K562 (cell line): ENCODE data around the gene HJV. TPM values are rescaled to one million over a fixed set of nuclear protein-coding genes. Genes with fewer than 3 reads are reported as not detected.
A peak's percentile ranks its signal among the peaks of the same experiment; 100 is the strongest.
"Not testable (repeated sequence)": the region's sequence is repeated elsewhere in the genome, so short reads cannot be mapped to it uniquely, and the experiment has no call there.

Source experiments
- ARID1B ChIP-seq: fragments of 450-650 bp; IDR thresholded peaks from 2 replicates; pipeline ENCODE4 v1.6.1; 2016; ENCODE audit warnings: antibody characterized with exemption, mild to moderate bottlenecking, inconsistent platforms
- ATF7 ChIP-seq: fragments of 450-650 bp; IDR thresholded peaks from 2 replicates; pipeline ENCODE4 v1.7.1; 2014; ENCODE audit warnings: mild to moderate bottlenecking, moderate library complexity
- BCL6 ChIP-seq: fragments of 250-450 bp; sonication (Bioruptor Pico); IDR thresholded peaks from 2 replicates; pipeline ENCODE4 v1.4.0; 2020
- BHLHE40 ChIP-seq: IDR thresholded peaks from 2 replicates; pipeline ENCODE4 v1.6.1; 2011; ENCODE audit warnings: low read length, improper control_type of control experiment
- CREBBP ChIP-seq: IDR thresholded peaks from one replicate; pipeline ENCODE4 v1.6.1; 2012; ENCODE audit warnings: low read depth, mild to moderate bottlenecking, control low read depth, inconsistent platforms, low read length
- DPF2 ChIP-seq: fragments of 450-650 bp; IDR thresholded peaks from 2 replicates; pipeline ENCODE4 v1.6.1; 2016
- E2F6 ChIP-seq, 2 experiments: IDR thresholded peaks; 2 replicates each; pipeline ENCODE4 v1.6.1; 2011; ENCODE audit warnings: borderline replicate concordance in 1 of 2, control low read depth in 1 of 2, low read depth in 1 of 2, low read length in 1 of 2, mild to moderate bottlenecking in 1 of 2, mixed read lengths in 1 of 2, moderate library complexity in 1 of 2; ENCODE audit not compliant: insufficient read depth in 1 of 2, insufficient read length in 1 of 2, poor library complexity in 1 of 2, severe bottlenecking in 1 of 2; ENCODE audit errors: extremely low read depth in 1 of 2
- KDM1A ChIP-seq, 2 experiments: fragments of 450-650 bp; IDR thresholded peaks; 2 replicates each; pipeline ENCODE4 v1.6.1; 2016; ENCODE audit warnings: mild to moderate bottlenecking in 2 of 2
- NR2F6 ChIP-seq: fragments of 450-650 bp; formaldehyde crosslinking; IDR thresholded peaks from 2 replicates; pipeline ENCODE4 v1.4.0; 2020; ENCODE audit warnings: mild to moderate bottlenecking
- NR4A1 ChIP-seq, 2 experiments: fragments of 250-450 bp in 1 of 2; fragments of 450-650 bp in 1 of 2; sonication (Bioruptor Pico) in 1 of 2; IDR thresholded peaks; 2 replicates each; pipeline versions ENCODE4 v1.4.0 to v1.6.1; 2016 to 2020; ENCODE audit warnings: mild to moderate bottlenecking in 2 of 2, missing compliant biosample characterization in 1 of 2, missing genetic modification characterization in 1 of 2, moderate library complexity in 1 of 2
- NUFIP1 ChIP-seq: fragments of 450-650 bp; IDR thresholded peaks from 2 replicates; pipeline ENCODE4 v1.6.1; 2018; ENCODE audit not compliant: partially characterized antibody
- PML ChIP-seq: IDR thresholded peaks from 2 replicates; pipeline ENCODE4 v1.6.1; 2012; ENCODE audit warnings: low read length, inconsistent platforms
- RAD51 ChIP-seq: fragments of 450-650 bp; IDR thresholded peaks from 2 replicates; pipeline ENCODE4 v1.7.1; 2016; ENCODE audit warnings: low read depth, mild to moderate bottlenecking, borderline replicate concordance
- SETDB1 ChIP-seq: IDR thresholded peaks from one replicate; pipeline ENCODE4 v1.6.1; 2012; ENCODE audit warnings: low read length, control low read depth, inconsistent platforms
- SMAD1 ChIP-seq: fragments of 150-350 bp; IDR thresholded peaks from 2 replicates; pipeline ENCODE4 v1.6.1; 2014; ENCODE audit warnings: low read length, low read depth; ENCODE audit not compliant: partially characterized antibody
- SP2 ChIP-seq: IDR thresholded peaks from 2 replicates; pipeline ENCODE4 v1.6.1; 2011; ENCODE audit warnings: mild to moderate bottlenecking, low read depth, low read length, moderate library complexity; ENCODE audit not compliant: poor library complexity, severe bottlenecking; ENCODE audit errors: extremely low read depth
- TCF7 ChIP-seq: sonication (generic); IDR thresholded peaks from 2 replicates; pipeline ENCODE4 v1.6.1; 2016; ENCODE audit warnings: antibody characterized with exemption, borderline replicate concordance
- TCFL5 ChIP-seq: fragments of 250-450 bp; sonication (Bioruptor Pico); conservative IDR thresholded peaks from 2 replicates; pipeline ENCODE4 v1.6.1; 2021; ENCODE audit warnings: mild to moderate bottlenecking, moderate library complexity, matching md5 sums
- ZBTB33 ChIP-seq: sonication (generic); formaldehyde crosslinking; IDR thresholded peaks from 2 replicates; pipeline ENCODE4 v1.8.1; 2023; ENCODE audit warnings: mild to moderate bottlenecking, missing genetic modification reagents
- ZBTB8A ChIP-seq: fragments of 450-650 bp; IDR thresholded peaks from 2 replicates; pipeline ENCODE4 v1.6.1; 2018; ENCODE audit warnings: mild to moderate bottlenecking, moderate library complexity; ENCODE audit not compliant: partially characterized antibody
- ZNF316 ChIP-seq: fragments of 450-650 bp; IDR thresholded peaks from 2 replicates; pipeline ENCODE4 v1.6.1; 2016
- ZNF324 ChIP-seq: fragments of 250-450 bp; sonication (Bioruptor Pico); IDR thresholded peaks from 2 replicates; pipeline ENCODE4 v1.4.0; 2020; ENCODE audit warnings: mild to moderate bottlenecking
- ZNF347 ChIP-seq: fragments of 450-650 bp; formaldehyde crosslinking; IDR thresholded peaks from 2 replicates; pipeline ENCODE4 v1.4.0; 2020; ENCODE audit warnings: low read depth, mild to moderate bottlenecking, moderate library complexity
- ZNF57 ChIP-seq: fragments of 450-650 bp; formaldehyde crosslinking; IDR thresholded peaks from 2 replicates; pipeline ENCODE4 v1.4.0; 2020; ENCODE audit warnings: mild to moderate bottlenecking, moderate library complexity
- ZNF77 ChIP-seq: fragments of 250-450 bp; sonication (Bioruptor Pico); IDR thresholded peaks from 2 replicates; pipeline ENCODE4 v1.5.0; 2020
- polyA plus RNA-seq, 8 experiments: library from polyadenylated mRNA; depleted of rRNA in 4 of 8; stranded (reverse) in 5 of 8; unstranded in 3 of 8; fragments of >200 nt; fragmentation: Nextera tagmentation in 2 of 8; fragmentation: Illumina TruSeq in 1 of 8; extraction: Ambion mirVana in 2 of 8; extraction: Trizol in 1 of 8; gene quantifications; 2 replicates each; pipeline versions ENCODE4 v1.2.1 to v1.2.3, GENCODE V29; 2011 to 2014; ENCODE audit warnings: inconsistent platforms in 1 of 8, missing spikeins in 1 of 8
- total RNA-seq, 7 experiments: library from RNA; depleted of rRNA in 6 of 7; stranded (reverse); fragments of >200 nt in 6 of 7; fragmentation: Illumina TruSeq in 2 of 7; extraction: Trizol in 2 of 7; gene quantifications; 2 replicates each; pipeline versions ENCODE4 v1.2.1 to v1.2.3, GENCODE V29; 2011 to 2021; ENCODE audit warnings: low replicate concordance in 1 of 7
- TF ChIP-seq, protein P1 (sequence below): sonication (generic); formaldehyde crosslinking; IDR thresholded peaks from 2 replicates; pipeline ENCODE4 v1.8.0; 2022; ENCODE audit warnings: missing genetic modification reagents, mild to moderate bottlenecking, moderate library complexity, borderline replicate concordance

HJV gene
- total and polyA plus RNA-seq, 9 of the 15 experiments (the other 6 are each of a cell fraction or from before 2014, with no cell fraction given), result 1.0 to 6.6 (median 2.4) TPM

DNA sequence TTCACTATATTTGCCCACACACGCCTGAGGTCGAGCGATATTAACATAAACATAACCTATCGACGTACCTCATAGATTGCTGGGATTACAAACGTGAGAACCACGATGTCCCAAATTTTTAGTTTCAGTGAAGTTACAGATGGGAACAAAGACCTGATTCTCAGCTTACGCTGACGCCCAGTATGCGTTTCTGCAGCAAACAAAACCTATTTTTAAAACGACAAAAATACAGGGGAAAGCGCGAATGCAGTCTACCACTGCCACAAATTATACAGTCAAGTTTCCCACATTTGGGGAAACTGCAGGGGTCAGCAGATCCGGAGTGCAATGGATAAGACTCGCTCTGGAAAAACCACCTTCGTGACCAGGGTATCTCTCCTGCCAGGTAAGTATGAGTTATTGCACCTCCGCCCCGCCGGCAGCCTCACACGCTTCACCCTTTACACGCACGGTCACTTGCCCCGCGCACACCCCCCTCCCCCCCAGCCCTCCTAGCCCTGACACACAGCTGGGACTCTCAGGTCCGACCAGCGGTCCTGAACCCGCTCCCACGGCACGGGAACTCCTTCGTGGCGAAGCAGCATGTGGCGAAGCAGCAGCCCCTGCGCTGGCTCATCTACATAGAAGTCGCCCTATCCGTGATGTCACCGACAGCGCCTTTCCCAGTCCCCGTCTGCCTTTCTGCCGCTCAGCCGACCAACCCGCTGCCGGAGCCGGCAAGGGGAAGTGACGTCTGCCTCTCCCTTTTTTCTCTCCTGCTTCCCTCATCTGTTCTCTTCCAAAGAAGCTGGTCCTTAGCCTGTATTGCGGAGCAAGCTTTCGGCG, 30.5 kb upstream of the HJV start (continued):
- peak; percentile 23; the same call in 1 of the 2 replicates for TF ChIP-seq ZBTB33
- peak; percentile 74; the same call in 1 of the 2 replicates for TF ChIP-seq TCF7
- TF ChIP-seq KDM1A (IDR thresholded peaks at IDR 0.05), result peak; percentile 71 to 77; a peak in 3 of 4 replicates
- TF ChIP-seq BHLHE40, result peak; percentile 85
- TF ChIP-seq SP2, result peak; percentile 16
- TF ChIP-seq CREBBP, result peak; percentile 54
- TF ChIP-seq DPF2, result peak; percentile 83
- peak; percentile 91 for TF ChIP-seq ZNF57 (CRISPR knock-in tag)
- peak; percentile 88 for TF ChIP-seq ZBTB8A
- TF ChIP-seq SMAD1, result peak; percentile 100
- TF ChIP-seq TCFL5 (CRISPR knock-in tag), result 0 out of 2 replicates have a peak, but pooled peaks have one; percentile 9
- peak; percentile 99 for TF ChIP-seq ZNF316
- TF ChIP-seq ZNF347 (CRISPR knock-in tag), result peak; percentile 90; the same call in 1 of the 2 replicates
- peak in 1 of 2 experiments; percentile 62 for TF ChIP-seq E2F6 (IDR thresholded peaks at IDR 0.05; ENCODE audit: borderline replicate concordance in 1 of 2, extremely low read depth in 1 of 2, insufficient read depth in 1 of 2, insufficient read length in 1 of 2, low read depth in 1 of 2, low read length in 1 of 2, poor library complexity in 1 of 2, severe bottlenecking in 1 of 2)
- peak; percentile 54 for TF ChIP-seq SETDB1
- TF ChIP-seq, protein P1, sequence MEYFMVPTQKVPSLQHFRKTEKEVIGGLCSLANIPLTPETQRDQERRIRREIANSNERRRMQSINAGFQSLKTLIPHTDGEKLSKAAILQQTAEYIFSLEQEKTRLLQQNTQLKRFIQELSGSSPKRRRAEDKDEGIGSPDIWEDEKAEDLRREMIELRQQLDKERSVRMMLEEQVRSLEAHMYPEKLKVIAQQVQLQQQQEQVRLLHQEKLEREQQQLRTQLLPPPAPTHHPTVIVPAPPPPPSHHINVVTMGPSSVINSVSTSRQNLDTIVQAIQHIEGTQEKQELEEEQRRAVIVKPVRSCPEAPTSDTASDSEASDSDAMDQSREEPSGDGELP, result peak; percentile 38
- peak; percentile 75 for TF ChIP-seq ARID1B
- TF ChIP-seq PML, result peak; percentile 100
- TF ChIP-seq NR2F6 (CRISPR knock-in tag), result peak; percentile 93; the same call in 1 of the 2 replicates
- peak; percentile 97 for TF ChIP-seq ZNF77 (CRISPR knock-in tag)
- peak; percentile 91 for TF ChIP-seq NUFIP1
- not testable (repeated sequence) for TF ChIP-seq NR4A1 (CRISPR knock-in tag; IDR thresholded peaks at IDR 0.05)
- peak; percentile 87; the same call in 1 of the 2 replicates for TF ChIP-seq NR4A1 (tag; IDR thresholded peaks at IDR 0.05)
- peak; percentile 34; the same call in 1 of the 2 replicates for TF ChIP-seq RAD51
- TF ChIP-seq ZNF324 (CRISPR knock-in tag), result peak; percentile 49; the same call in 1 of the 2 replicates
- TF ChIP-seq BCL6 (CRISPR knock-in tag), result 0 out of 2 replicates have a peak, but pooled peaks have one; percentile 30
- peak; percentile 79 for TF ChIP-seq ATF7
